NCI-H774 (cell line): ENCODE results near the gene FGFBP2.

Source experiments
- DNase-seq: peaks from one replicate; lab custom pipeline; 2025; lab: John Stamatoyannopoulos, UW

FGFBP2 gene, protein sequence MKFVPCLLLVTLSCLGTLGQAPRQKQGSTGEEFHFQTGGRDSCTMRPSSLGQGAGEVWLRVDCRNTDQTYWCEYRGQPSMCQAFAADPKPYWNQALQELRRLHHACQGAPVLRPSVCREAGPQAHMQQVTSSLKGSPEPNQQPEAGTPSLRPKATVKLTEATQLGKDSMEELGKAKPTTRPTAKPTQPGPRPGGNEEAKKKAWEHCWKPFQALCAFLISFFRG

DNA sequence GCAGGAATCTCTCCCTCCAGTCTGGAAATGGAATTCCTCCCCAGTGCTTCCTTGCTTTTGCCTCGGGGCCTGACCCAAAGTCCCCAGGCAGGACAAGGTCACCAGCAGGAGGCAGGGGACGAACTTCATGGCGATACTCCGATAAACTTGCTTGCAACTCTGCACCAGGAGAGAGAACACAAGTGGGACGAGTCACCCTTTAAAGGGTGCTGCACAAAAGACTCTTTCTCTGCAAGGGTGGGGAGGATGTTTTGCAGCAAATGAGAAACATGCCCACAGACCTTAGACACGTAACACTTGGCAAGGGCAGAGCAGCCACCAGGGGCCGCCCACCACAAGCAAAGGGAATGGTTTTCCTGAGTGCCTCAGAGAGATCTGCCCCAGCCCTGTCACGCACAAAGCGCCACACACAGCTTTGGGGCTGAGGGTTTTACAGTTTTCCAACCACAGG lies at the start of gene FGFBP2:
TSS of gene FGFBP2 (minus strand) at position 175 of the 451 bp plus-strand sequence. CDS start at position 129, 46 bp downstream.
- no peak for DNase-seq

GRCh38 chr4:16011173-16011572 lies 48.2 kb upstream of the FGFBP2 start:
- DNase-seq = no peak

DNA sequence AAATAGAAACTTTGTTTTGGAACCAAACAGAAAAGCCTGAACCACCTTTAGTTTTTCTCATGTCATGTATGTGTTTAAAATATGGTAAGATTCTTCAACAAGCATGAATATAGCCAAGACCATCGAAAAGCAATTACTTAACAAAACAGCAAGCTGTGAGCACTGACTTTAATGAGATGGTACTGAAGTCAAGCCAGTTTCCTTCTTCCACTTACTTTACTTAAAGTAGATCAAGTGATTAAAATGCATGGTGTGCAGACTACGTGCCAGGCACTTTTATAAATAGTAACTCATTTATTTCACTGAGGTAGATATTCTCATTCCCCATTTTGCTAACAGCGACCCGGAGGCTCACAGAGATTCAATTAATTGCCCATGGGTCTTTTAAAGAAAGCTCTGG lies 46.2 kb upstream of the FGFBP2 start:
- DNase-seq = no peak

DNA sequence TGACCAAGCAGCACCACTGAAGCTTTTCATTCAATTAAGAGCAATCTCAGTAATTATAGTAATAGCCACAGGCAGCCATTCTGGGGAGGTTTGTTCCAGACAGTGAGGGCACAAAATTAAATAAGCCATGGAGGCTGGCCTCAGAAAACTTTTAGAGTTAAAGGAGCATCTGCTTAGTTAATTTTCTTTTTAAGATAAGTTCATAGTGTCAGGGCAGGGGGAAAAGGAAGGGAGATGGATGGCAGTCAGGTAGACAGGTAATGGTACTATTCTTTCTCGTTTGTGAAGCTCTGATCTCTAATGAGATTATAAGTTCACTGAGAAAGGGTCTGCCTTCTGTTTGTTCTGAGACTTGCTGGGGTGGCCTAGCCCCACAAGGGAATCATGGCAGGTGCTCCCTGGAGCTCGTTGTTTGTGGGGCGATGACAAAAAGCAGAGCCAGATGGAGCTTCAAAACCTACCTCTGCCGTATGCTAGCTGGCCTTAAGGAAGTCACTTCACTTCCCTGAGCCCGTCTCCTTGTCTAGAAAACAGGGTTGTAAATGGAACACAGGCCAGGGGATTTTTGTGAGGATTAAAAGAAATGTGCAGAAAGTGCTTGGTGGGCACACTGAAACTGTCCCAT lies 44.6 kb upstream of the FGFBP2 start:
- DNase-seq = no peak

- no peak for DNase-seq
Observed at GRCh38 chr4:16006771-16007446, 43.9 kb upstream of the FGFBP2 start.

GRCh38 chr4:16005676-16006075 lies 42.7 kb upstream of the FGFBP2 start:
- DNase-seq = no peak

DNA sequence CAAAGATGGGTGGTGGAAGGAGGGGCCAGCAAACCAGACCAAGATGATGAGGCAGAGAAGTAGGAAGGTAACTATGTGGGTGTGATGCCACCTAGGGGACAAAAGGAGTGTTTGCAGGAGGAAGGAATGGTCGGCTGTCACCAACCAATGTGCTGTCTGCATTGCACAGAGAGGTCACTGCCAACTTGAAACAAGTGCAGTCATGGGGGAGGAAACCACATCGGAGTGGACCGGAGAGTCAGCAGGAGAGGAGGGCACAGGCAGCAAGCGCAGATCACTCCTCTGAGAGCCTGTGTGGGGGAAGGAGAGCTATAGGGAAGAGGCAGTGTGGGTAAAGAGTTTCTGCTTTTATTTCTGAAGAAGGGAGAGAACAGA lies 38.5 kb upstream of the FGFBP2 start:
- DNase-seq = peak; percentile 36

DNA sequence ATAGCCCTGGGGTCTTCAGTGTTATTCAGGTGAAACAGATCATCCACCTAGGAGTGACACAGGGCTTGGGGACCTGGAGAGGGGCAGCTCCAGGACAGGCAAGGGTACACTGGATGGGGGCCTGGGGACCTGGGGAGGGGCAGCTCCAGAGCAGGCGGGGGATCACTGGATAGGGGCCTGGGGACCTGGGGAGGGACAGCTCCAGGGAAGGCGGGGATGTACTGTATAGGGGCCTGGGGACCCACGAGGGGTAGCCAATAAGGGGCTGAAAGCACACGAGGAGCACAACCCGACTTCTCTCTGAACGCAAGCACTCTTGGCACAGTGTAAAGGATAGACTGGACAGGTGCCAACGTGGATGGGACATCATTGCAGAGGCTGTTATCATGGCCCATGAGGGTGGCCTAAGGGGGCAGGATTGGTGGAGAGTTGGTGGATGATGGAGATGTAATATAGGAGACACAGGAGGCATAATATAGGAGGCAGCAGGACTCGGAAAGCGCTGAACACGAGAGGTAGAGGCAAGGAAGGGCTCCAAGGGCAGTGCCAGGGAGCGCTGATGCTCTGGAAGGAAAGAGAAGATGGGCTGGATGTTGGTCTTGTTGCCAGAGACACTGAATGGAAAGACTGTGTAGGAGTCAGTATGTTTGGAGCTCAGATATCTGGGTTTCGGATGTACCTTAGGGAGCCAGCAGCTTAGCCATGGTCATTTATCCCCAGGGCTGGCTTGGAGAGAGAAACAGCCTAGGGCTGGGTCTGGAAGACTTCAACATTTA lies 37.9 kb upstream of the FGFBP2 start:
- no peak for DNase-seq

DNA sequence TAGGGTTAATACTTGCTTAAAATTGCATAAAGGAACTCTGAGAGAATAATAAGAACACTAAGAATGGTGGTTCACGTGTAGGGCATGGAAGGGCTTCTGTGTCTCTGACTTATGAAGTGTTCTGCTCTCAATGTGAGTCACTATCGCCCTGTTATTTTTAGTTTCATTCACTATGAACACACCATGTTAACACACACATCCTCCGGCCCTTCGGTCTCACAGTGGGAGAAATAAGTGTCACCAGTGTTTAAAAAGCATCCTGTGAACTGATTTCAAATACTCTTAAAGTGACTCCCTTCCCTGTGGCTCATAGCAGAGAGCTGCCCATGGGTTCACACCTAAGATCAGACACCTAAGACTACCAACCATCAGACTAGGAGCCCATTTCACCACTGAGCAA lies 33.8 kb upstream of the FGFBP2 start:
- no peak for DNase-seq

- DNase-seq = no peak
Observed at GRCh38 chr4:15995826-15996225, 32.9 kb upstream of the FGFBP2 start.

- DNase-seq = no peak
Observed at GRCh38 chr4:15992167-15992485, 29.2 kb upstream of the FGFBP2 start.

DNA sequence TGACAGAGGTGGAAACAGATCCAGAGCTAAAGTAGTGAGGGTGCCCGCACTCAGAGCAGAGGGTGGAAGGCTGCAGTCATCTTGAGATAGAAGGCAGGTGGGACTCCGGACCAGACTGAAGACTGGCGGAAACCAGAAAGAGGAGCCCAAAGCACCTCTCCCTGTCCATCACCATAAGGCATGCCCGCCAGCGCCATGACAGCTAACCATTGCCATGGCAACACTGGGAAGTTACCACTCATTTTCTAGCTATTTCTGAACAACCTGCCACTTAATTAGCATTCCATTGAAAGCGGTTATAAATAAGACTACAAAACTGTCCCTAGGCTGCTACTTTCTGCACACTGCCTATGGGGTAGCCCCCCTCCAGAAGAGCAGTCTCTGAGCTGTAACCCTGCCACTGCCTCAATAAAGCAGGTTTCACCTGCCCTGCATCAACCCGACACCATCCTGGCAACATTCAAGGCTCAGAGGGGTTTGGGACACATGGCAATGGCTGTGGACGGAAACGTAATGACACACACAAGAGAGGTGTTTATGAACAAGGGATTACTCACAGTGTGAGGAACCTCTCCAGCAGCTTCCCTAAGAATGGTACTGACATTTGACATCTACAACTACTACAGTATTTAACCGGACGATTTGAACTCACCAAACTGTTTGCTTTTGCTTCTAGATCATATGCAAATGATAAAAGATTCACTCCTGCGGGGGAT lies 27.8 kb upstream of the FGFBP2 start:
- no peak for DNase-seq

DNA sequence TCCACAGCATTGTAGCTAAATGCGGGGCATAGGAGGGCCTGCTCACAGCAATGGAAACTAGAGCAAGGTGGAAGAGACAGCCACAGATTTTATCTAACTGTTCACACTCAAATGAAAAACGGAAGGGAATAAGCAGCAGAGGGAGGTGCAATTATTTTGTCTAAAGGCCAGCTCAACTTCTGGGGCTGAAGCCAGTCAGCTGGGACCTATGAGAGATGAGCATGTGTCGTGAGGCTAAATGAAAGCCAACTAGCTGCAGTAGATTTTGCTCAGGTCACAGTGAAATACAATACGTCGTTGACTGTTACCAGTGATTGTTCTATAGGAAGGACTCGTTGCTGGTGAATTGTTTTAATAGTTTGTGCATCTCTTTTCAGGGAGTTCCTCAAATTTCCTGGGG lies 26.4 kb upstream of the FGFBP2 start:
- no peak for DNase-seq

DNA sequence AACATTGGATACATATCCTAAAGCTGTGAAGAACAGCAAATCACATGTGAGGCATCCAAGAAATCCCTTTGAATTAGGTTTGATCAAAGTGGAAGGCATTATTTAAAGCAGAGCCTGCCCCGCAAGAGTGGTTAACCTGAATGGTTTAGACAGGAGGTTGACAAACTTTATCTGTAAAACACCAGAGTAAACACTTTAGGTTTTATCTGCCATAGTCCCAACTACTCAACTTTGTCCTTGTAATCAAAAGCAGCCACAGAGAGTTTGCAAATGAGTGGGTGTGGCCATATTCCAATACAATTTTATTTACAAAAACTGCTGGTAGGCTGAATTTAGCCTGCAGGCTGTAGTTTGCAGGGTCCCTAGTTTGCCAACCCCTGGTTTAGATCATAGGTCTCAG lies 25.2 kb upstream of the FGFBP2 start:
- no peak for DNase-seq

DNA sequence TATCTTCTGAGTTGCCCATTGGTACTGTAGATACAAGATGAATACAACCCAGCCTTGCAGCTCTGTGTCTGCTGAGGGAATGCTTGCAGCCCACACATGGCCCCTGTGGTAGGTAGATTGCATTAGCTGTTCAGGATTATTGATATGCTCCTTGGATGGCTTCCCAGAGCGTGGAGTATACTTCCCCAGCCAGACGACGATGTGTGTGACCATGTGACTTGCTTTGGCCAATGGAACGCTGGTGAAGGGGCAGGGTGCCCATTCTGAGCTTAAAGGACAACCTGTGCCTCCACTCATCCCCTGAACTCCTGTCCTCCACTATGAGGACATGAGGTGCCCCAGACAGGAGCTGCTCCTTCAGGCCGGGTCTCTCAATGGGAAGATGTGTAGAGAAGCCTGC lies 23.9 kb upstream of the FGFBP2 start:
- no peak for DNase-seq

GRCh38 chr4:15983610-15984009 lies 20.6 kb upstream of the FGFBP2 start:
- no peak for DNase-seq

- DNase-seq = no peak
Observed at GRCh38 chr4:15982842-15983524, 20.0 kb upstream of the FGFBP2 start.

GRCh38 chr4:15976456-15977447 lies 13.8 kb upstream of the FGFBP2 start:
- DNase-seq = no peak

DNA sequence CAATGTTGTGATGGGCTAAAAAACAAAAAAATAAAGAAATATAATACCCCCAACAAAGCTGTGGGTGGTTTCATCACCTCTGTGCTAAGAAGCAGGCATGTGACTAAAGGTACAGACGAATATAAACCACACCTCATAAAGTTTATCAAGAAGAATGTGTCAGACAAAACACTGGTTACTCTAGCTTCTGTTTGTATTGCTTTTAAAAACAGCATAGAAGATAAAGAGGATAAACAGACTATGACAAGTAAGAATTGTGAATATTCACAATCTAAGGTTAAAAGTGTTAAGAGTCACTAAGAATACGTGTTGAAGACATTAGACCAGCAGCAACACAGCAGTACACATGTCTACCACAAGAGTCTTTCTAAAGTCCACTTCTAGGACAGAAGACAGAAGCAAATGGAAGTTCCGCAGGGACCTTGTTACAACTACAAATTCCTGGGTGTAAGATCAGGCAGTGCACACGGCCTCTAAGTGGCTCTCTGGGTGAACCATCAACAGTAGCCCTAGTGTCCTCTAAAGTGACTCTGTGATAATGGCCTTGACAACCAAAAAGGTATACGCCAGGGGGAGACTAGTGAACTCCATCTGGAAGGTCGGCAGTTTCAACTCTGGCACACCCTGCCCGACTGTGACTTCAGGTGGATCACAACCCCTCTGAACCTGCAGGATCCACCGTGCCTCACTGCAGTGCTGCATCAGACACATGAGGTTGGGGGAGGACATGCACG lies 8.3 kb upstream of the FGFBP2 start:
- DNase-seq = no peak
